HG03558 (cell line): ENCODE data around the gene PCP2.
"Not testable (repeated sequence)": the region's sequence is repeated elsewhere in the genome, so short reads cannot be mapped to it uniquely, and the experiment has no call there.

Source experiments
- ATAC-seq: cut with Tn5 transposase; IDR thresholded peaks from one replicate; pipeline ENCODE4 v1.9.1; 2021; ENCODE audit warnings: moderate number of reproducible peaks; ENCODE audit not compliant: unreplicated experiment; ENCODE audit errors: extremely low read depth

Gene PCP2

GRCh38 chr19:7662657-7663056, 29.1 kb upstream of the PCP2 start:
- no peak for ATAC-seq

- ATAC-seq: no peak
Observed at GRCh38 chr19:7661744-7662538, 28.4 kb upstream of the PCP2 start.

GRCh38 chr19:7658219-7658686, 24.7 kb upstream of the PCP2 start:
- ATAC-seq: no peak

GRCh38 chr19:7657131-7657751, 23.7 kb upstream of the PCP2 start:
- ATAC-seq: no peak

- no peak for ATAC-seq
Observed at GRCh38 chr19:7655581-7655980, 22.1 kb upstream of the PCP2 start.

- no peak for ATAC-seq
Observed at GRCh38 chr19:7654401-7654800, 20.9 kb upstream of the PCP2 start.

GRCh38 chr19:7652061-7652641, 18.6 kb upstream of the PCP2 start:
- no peak for ATAC-seq

DNA sequence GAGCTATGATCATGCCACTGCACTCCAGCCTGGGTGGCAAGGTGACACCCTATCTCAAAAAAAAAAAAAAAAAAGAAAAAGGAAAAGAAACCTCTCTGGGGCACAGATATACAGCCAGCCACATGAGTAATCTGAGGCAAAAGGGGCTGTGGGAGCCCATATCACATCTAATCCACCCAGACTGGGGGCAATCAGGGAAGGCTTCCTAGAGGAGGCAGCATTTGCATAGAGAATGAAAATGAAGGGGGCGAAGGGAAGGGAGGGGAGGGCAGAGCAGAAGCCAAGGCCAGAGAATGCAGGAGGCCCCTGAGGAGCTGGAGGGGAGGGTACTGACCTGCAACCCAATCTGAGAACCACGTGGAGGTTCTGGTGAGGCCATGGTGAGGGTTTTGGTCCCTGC, 16.6 kb upstream of the PCP2 start:
- ATAC-seq: no peak

DNA sequence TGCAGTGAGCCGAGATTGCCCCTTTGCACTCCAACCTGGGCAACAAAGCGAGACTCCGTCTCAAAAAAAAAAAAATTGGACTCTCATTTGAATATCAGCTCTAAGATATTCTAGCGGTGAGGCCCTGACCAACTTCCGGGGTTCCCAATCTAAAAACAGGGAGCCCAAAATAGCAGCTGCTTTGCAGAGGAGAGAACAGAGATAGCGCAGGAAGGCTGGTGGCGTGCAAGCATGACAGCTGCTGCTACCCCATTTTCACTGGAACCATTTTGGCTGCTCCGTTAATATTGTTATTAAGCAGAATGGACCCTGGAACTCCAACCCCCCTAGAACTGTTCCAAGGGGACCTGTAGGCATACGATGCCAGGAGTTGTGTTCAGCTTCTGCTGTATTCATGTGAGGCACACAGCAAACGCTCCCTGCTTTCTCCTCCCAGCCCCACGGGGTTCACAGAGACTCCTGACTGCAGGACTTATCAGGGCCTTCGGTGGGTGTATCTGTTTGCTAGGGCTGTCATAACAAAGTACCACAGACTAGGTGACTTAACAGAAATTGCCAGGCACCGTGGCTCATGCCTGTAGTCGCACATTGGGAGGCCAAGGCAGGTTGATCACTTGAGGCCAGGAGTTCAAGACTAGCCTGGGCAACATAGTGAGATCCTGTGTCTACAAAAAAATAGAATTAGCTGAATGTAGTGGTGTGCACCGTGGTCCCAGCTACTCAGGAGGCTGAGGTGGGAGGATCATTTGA, 14.9 kb upstream of the PCP2 start:
- no peak for ATAC-seq

DNA sequence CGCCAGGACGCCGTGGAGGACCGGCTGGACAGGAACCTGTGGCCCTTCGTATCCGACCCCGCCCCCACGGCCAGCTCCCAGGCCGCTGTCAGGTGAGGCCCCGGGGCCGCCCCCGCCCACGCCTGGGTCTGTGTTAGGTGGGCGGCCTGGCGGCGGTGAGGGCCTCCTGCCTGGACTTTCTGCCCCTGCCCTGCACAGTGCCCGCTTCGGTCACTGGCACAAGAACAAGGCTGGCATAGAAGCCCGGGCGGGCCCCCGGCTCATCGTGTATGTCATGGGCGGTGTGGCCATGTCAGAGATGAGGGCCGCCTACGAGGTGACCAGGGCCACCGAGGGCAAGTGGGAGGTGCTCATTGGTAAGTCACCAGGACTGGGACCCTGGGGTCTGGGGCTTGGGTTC, 13.6 kb upstream of the PCP2 start:
- no peak for ATAC-seq

- ATAC-seq: no peak
Observed at GRCh38 chr19:7646426-7646700, 12.8 kb upstream of the PCP2 start.

DNA sequence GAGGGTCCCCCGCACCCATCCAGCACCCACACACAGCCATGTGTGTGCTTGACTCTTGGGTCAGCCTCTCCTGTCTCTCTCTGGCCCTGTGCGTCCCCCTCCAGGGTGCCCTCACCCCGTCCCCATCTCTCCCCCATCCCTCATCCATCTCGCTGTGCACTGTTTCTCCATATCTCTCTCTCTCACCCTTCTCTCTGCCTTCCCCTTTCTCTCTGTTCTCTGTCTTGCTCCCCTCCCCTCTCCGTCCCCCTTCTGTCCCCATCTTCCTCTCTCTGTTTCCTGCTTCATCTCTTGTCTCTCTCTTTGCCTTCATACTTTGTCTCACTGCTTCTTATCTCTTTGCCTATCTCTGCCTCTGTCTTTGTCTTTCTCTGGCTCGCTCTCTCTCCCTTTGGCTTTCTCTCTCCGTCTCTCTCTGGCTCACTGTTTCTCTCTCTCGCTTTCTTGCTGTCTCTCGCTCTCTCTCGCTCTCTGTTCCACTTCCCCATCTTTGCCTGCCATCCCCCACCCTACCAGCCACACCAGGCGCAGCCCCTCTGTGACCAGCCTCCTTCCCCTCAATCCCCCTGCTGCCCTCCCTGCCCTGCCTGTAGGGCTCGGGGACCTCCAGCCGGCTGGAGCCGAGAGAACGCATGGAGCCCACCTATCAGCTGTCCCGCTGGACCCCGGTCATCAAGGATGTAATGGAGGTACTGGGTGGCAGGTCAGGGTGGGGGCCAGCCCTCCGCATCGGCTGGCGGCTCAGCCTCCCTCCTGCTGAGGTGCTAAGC, 12.3 kb upstream of the PCP2 start:
- no peak for ATAC-seq

- no peak for ATAC-seq
Observed at GRCh38 chr19:7645163-7645562, 11.6 kb upstream of the PCP2 start.

DNA sequence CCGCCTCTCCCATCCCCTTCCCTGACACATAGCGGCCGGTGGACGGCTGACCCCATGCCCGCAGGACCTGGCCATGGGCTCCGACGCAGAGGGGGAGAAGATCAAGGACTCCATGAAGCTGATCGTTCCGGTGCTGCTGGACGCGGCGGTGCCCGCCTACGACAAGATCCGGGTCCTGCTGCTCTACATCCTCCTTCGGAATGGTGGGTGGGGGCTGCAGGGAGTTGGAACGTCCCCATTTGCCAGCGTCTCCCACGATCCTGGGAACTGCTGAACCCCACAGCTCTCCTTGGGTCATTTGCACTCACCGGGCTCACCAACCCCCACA, 11.0 kb upstream of the PCP2 start:
- no peak for ATAC-seq

- not testable (repeated sequence) for ATAC-seq
Observed at GRCh38 chr19:7643629-7644549, 10.4 kb upstream of the PCP2 start.

- no peak for ATAC-seq
Observed at GRCh38 chr19:7643031-7643415, 9.5 kb upstream of the PCP2 start.

DNA sequence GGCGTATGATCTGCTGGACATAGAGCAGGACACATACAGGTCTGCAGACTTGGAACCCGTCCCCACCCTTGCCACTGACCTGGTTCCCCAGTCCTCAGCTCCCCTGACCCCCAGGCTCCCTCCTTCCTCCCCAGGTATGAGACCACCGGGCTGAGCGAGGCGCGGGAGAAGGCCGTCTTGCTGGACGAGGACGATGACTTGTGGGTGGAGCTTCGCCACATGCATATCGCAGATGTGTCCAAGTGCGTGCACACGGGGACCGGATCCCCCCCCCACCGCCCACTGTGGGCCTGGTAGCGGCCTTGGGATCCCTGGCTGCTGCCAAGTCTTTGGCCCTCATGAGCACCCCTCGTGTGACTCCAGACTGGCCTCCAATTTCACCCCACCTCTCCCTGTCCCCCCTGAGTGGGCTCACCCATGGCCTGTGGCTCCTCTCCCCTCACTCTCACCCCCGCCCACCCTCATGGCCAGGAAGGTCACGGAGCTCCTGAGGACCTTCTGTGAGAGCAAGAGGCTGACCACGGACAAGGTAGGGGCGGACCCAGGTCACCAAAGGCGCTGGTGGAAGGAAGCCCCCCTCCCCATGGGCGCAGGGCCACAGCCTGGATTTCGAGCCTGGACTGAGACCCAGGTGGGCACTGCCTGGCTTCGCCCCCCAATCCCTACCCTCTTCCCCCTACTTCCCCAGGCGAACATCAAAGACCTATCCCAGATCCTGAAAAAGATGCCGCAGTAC, 8.9 kb upstream of the PCP2 start:
- ATAC-seq: no peak

DNA sequence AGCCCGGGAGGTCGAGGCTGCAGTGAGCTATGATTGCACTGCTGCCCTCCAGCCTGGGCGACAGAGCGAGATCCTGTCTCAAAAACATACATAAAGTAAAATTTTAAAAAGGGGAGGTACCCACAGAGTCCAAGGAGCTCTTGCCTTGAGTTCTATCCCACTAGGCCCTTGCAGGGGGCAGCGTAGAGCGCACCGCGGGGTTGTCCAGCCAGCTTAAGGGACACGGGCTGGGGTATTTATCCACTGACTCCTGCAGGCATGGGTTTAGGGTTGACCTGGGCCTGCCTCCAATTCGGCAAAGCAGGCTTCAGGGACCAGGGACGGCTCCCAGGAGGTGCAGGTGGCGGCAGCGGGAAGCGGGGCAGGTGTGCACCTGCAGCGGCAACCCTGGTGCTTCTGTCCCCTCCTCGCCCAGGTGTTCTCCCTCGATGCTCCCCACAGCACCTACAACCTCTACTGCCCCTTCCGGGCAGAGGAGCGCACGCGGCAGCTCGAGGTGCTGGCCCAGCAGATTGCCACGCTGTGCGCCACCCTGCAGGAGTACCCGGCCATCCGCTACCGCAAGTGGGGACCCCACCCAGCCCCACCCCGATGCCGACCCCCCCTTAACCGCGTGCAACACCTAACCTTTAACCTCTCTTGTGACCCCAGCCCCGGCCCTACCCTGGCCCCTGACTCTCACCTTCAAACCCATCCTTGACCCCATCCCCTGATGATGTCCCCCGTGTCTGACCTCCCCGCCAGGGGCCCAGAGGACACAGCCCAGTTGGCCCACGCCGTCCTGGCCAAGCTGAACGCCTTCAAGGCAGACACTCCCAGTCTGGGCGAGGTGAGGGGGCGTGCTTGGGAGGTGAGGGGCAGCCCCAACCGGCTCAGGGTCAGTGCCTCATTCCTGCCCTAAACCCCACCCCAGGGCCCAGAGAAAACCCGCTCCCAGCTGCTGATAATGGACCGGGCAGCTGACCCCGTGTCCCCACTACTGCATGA, 8.1 kb upstream of the PCP2 start:
- ATAC-seq: no peak
